ENCODE data around the gene AGPAT3. TPM values are rescaled to one million over a fixed set of nuclear protein-coding genes. Genes with fewer than 3 reads are reported as not detected.

The AGPAT3 gene
- total RNA-seq, 1 donor from 2014 or later, result 25.8 TPM

- no peak for DNase-seq (ENCODE audit: low read depth)
Observed at GRCh38 chr21:43921979-43922945, 57.2 kb downstream of the AGPAT3 start.

DNA sequence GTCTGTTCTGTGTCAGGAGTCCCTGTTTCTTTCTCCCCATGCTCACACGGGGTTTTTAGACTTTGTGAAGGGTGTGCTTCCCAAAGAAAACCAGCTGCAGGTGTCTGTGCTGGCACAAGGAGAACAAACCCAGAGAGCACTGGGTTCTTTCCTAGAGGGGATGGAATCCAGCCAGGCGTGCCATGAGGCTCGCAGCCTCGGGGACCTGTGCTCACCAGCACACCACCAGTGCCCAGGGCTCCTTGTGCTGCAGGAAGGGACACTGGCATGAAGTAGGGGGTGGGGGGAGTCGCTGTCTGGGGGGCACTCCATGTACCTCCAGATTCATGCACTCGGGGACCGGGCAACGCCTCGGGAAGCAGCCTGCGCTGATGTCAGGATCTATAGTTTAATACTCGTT, 57.9 kb downstream of the AGPAT3 start:
- no peak for DNase-seq (ENCODE audit: low read depth)

GRCh38 chr21:43923391-43923790, 58.4 kb downstream of the AGPAT3 start:
- peak; percentile 64 for DNase-seq (ENCODE audit: low read depth)

DNA sequence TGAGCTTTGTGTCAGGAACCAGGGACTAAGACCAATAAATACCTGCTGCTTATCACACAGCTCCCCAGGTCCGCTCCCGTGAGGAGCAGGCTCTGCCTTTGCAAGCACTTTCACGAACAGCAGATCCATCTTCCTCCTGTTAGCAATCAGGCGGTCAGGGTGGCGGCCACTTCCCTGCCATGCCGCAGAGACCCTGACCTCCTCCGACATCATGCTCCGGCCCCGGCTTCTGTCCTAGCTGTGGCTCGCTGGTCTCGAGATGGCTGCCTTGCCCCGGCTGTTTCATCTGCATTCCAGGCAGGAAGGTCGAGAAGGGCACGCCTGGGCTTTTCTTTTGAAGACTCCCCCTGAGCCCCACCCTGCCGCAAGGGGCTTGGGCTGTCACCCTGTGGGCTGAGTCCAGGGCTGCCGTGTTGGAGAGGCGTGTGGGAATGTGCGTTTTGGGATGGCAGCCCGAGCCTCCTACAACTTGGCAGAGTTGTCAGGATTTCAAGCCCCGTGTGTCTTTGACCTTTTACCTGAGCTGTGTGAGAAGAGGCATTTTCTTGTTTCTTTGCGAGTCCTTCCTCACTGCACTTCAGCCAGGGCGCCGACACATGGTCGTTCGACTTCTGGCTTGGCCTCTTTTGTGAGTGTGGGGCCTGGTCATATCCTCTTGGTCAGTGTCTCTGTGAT, 59.5 kb downstream of the AGPAT3 start:
- no peak for DNase-seq (ENCODE audit: low read depth)

DNA sequence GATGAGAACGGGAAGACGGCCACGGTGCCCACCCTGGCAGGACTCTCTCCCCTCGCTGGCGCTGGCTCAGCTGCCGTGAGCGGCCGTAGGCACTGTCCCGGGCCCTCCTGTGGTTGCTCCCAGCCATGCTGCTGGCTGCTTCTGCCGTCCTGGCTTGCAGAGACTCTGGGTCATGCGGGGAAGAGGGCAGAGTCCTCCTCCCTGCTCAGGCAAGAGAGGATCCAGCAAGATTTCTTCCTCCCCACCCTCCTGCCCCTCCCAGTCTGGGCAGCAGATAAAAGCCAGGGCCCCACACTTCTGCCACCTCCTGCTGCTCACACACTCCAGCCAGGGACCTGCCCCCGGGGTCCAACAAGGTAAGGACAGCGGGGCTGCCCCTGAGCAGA, 60.1 kb downstream of the AGPAT3 start:
- no peak for DNase-seq (ENCODE audit: low read depth)

DNA sequence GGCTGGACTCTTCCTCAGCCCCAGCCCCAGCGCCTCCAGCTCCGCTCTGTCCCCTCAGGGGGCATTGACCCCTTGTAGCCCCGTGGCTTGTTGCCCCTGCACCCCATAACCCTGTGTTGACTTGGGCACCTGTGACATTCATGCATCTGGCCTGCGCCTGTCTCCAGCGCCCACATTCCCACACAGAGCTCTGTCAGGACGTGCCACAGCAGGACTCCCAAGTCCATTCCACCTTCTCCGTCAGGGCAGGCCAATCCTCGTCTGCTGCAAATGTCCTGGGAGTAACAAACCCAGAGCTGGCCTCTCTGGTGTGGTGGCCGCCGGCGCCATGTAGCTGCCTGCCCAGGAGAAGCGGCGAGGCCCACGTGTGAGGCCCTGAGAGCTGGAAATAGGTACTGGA, 60.6 kb downstream of the AGPAT3 start:
- DNase-seq (ENCODE audit: low read depth), result no peak

GRCh38 chr21:43926196-43926595, 61.2 kb downstream of the AGPAT3 start:
- DNase-seq (ENCODE audit: low read depth), result no peak

- no peak for DNase-seq (ENCODE audit: low read depth)
Observed at GRCh38 chr21:43927591-43928221, 62.7 kb downstream of the AGPAT3 start.

DNA sequence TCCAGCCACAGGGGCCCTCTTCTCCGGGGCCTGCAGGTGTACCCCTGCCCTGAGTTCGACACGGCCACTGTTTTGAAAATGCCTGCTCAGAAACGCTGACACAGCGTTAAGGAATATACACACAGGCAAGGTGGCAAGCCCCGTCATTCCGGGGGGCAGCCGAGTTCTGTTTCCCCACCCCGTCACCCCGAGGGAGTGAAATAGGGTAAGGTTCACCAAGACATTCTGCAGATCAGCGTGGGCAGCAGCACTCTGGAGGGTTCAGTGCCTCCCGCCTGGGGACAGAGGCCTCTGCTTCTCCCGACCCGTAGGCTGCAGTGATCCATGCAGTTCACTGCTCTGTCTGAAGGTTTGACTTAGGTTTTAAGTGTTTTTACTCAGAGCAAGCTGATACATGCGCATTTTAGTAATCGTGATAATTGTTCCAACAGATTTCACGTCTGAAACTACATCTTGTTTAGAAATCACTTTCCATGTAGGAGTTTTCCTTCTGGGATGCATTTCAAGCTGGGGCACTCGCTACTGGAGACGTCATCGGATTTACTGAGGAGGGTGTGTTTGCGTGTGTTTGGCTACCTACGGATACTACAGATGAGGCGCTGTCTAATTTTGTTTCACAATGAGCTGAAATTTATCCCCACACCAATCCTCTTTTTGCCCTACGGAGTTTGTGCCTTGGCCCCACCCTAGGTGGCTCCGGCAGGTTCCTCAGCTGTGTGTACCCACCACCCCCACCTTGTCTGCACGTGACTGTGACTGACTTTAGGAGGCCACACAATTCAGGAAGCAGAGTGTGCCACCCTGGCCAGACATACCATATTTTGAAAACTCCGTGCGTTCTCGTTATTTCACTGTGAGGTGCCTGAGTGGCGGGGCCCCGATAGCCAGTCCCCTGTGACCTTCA, 63.5 kb downstream of the AGPAT3 start:
- DNase-seq (ENCODE audit: low read depth), result no peak

DNA sequence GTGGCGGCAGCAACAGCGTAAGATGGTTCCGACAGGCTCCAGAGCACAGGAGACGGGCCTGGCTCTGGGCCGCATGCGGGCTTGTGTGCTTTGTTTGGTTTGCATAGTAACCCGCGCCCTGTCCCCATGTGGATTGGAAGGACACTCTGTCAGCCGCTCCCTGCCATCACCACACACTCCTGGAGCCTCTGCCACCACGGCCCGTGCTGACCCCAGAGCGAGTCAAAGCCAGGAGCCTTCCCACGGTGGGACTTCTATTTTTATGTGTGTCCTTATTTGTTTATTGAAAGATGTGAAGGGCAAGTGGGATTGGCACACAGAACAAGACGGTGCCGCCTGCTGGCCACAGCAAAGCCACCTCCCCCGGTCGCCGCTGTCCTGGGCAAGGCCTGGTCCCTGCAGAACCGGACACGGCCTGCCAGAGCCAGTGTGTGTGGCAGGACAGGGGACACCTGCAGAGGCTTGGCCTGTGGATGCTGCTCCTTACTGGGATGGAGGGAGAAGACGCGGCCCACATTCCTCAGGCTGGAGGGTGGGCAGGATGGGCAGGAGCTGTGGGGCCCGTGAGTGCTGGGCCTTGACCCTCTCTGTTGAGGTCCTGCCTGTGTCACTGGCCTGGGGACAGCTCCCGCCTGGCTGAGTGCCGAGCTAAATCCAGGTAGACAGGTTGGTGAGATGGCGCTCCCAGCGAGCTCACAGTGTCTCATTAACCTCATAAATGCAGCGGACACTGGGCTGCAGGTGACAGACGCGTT, 64.4 kb downstream of the AGPAT3 start:
- peak; percentile 61 for DNase-seq (ENCODE audit: low read depth)

GRCh38 chr21:43930074-43930847, 65.2 kb downstream of the AGPAT3 start:
- DNase-seq (ENCODE audit: low read depth), result peak; percentile 58

DNA sequence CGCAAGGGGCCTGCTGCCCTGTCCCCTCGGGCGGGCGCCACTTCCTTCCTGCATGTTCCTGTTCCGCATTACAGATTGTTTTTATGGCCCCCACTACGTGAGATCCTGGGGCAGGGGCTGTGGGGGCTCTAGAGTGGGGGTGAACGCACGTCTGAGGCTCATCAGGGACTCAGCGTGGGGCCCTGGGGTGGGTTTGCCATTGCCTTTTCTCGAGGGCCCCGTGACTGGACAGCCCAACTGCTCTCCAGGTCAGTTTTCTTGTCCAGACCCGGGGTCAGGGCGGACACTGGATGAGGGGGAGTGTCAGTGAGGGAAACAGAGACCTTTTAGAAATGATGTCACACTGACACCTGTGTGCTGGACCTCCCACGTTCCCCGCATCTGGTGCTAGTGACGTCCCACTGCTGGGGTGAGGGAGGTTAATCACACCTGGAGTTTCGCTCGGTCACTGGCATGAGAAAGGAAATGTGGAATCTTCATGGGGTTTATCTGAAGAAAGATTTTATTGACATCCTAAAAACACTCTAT, 65.9 kb downstream of the AGPAT3 start:
- DNase-seq (ENCODE audit: low read depth), result no peak

GRCh38 chr21:43931489-43931888, 66.5 kb downstream of the AGPAT3 start:
- DNase-seq (ENCODE audit: low read depth), result no peak

- no peak for DNase-seq (ENCODE audit: low read depth)
Observed at GRCh38 chr21:43932005-43932404, 67.0 kb downstream of the AGPAT3 start.

DNA sequence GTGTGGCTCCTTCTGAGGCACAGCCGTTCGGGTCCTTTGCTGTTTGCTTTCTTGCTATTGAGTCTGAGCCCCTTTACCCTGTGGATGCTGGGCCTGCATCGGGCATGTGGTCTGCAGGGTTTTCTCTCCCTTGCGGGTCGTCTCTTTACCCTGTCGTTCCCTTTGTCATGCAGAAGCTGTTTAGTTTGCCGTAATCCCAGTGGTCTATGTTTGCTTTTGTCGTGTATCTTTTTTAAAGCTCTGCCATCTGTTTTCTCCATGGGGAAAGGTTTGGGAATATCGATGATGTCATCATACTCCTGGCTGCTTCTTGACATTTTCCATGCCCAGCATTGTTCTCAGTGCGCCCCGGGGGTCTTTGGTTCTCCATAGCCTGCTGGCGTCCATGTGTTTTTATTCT, 68.2 kb downstream of the AGPAT3 start:
- no peak for DNase-seq (ENCODE audit: low read depth)

- DNase-seq (ENCODE audit: low read depth), result no peak
Observed at GRCh38 chr21:43933680-43934079, 68.7 kb downstream of the AGPAT3 start.

DNA sequence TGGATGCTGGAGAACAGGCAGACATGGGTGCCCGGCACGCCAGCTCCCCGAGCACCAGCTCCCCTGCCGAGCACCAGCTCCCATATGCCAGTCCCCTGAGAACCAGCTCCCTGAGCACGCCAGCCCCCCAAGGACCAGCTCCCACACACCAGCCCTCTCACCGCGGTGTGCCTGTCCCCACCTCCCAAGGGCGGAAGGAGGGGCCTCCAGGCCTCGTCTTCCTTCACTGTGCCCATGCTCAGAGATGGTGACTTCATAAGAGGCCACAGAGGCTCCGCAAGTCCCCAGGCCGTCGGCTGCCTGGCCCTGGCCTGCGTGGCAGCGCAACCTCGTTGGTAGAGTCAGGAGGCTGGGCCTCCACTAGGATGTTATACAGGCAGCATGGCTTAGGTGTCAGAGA, 69.1 kb downstream of the AGPAT3 start:
- DNase-seq (ENCODE audit: low read depth), result no peak

- no peak for DNase-seq (ENCODE audit: low read depth)
Observed at GRCh38 chr21:43934716-43935705, 70.0 kb downstream of the AGPAT3 start.
